ENCODE data around the gene DENND5A. TPM values are rescaled to one million over a fixed set of nuclear protein-coding genes. Genes with fewer than 3 reads are reported as not detected.
A peak's percentile ranks its signal among the peaks of the same experiment; 100 is the strongest.

DENND5A gene
- total RNA-seq, 2 experiments from 2014 or later: 4.0 to 10.5 TPM

GRCh38 chr11:9219572-9219971 is 45.6 kb downstream of the DENND5A start:
- peaks cover 17% of the 10 kb centered on the region for H3K4me1 ChIP-seq (ENCODE audit: insufficient read depth, low read length, poor library complexity, severe bottlenecking)
- ChIA-PET POLR2A (interaction anchor here (0.6 kb wide), 1 partner anchor 154 kb away, joined by 4 read pairs; no protein-coding TSS in a partner anchor), CTCF (ENCODE audit: unreplicated experiment) (no interaction called here)
- TF ChIP-seq EZH2phosphoT487 (IDR thresholded peaks at IDR 0.05; ENCODE audit: borderline replicate concordance, low read depth, low read length): no peak
- no peak for TF ChIP-seq CTCF (conservative IDR thresholded peaks at IDR 0.05; ENCODE audit: low read length)
- no peak for DNase-seq (ENCODE audit: low spot score)
- H3K79me2 ChIP-seq (ENCODE audit: insufficient read depth, low read depth, low read length): no peaks in the 10 kb centered on the region
- H3K4me2 ChIP-seq (ENCODE audit: low read length): no peak overlapping the region
- no peak overlapping the region for H3K27ac ChIP-seq (ENCODE audit: low read depth, low read length, poor library complexity, severe bottlenecking)
- H3K4me3 ChIP-seq (ENCODE audit: low read depth, low read length, poor library complexity, severe bottlenecking): no peak overlapping the region
- no peaks in the 10 kb centered on the region for H4K20me1 ChIP-seq (ENCODE audit: insufficient read depth, low read length)
- intact Hi-C loops (cut with micrococcal nuclease; ENCODE audit: unreplicated experiment): no loop called here
- no TSS peak for BruUV-seq (replicated peaks)
- H3K9me2 ChIP-seq (ENCODE audit: insufficient read depth, low read length): no peaks in the 10 kb centered on the region
- H3K9me3 ChIP-seq (ENCODE audit: low read length): no peaks in the 10 kb centered on the region
- H2AFZ ChIP-seq (ENCODE audit: low read length): 0 out of 2 replicates have a peak overlapping the region, but pooled peaks have one; percentile 6
- H3K36me3 ChIP-seq (ENCODE audit: insufficient read depth, low read length): no peaks in the 10 kb centered on the region

- no peak overlapping the region for H3K27ac ChIP-seq (ENCODE audit: low read depth, low read length, poor library complexity, severe bottlenecking)
- no TSS peak for BruUV-seq (replicated peaks)
- 0 out of 2 replicates have a peak overlapping the region, but pooled peaks have one; percentile 6 for H2AFZ ChIP-seq (ENCODE audit: low read length)
- DNase-seq (ENCODE audit: low spot score): no peak
- H3K4me3 ChIP-seq (ENCODE audit: low read depth, low read length, poor library complexity, severe bottlenecking): no peak overlapping the region
- no peaks in the 10 kb centered on the region for H3K9me3 ChIP-seq (ENCODE audit: low read length)
- no peaks in the 10 kb centered on the region for H4K20me1 ChIP-seq (ENCODE audit: insufficient read depth, low read length)
- ChIA-PET CTCF (ENCODE audit: unreplicated experiment) (no interaction called here), POLR2A (no interaction called here)
- H3K4me1 ChIP-seq (ENCODE audit: insufficient read depth, low read length, poor library complexity, severe bottlenecking): peaks cover 22% of the 10 kb centered on the region
- TF ChIP-seq EZH2phosphoT487 (IDR thresholded peaks at IDR 0.05; ENCODE audit: borderline replicate concordance, low read depth, low read length): no peak
- TF ChIP-seq CTCF (conservative IDR thresholded peaks at IDR 0.05; ENCODE audit: low read length): no peak
- H3K9me2 ChIP-seq (ENCODE audit: insufficient read depth, low read length): no peaks in the 10 kb centered on the region
- H3K79me2 ChIP-seq (ENCODE audit: insufficient read depth, low read depth, low read length): no peaks in the 10 kb centered on the region
- H3K36me3 ChIP-seq (ENCODE audit: insufficient read depth, low read length): no peaks in the 10 kb centered on the region
- no peak overlapping the region for H3K4me2 ChIP-seq (ENCODE audit: low read length)
- intact Hi-C loops (cut with micrococcal nuclease; ENCODE audit: unreplicated experiment): no loop called here
These were observed 46.0 kb downstream of the DENND5A start for GRCh38 chr11:9219115-9219514.

GRCh38 chr11:9214765-9215164 is 50.4 kb downstream of the DENND5A start:
- ChIA-PET CTCF (ENCODE audit: unreplicated experiment) (no interaction called here), POLR2A (interaction anchor here (0.5 to 1.2 kb wide), 4 partner anchors 13 to 303 kb away, joined by 3 to 6 read pairs (median 3); no protein-coding TSS in a partner anchor)
- no TSS peak for BruUV-seq (replicated peaks)
- H3K79me2 ChIP-seq (ENCODE audit: insufficient read depth, low read depth, low read length): no peaks in the 10 kb centered on the region
- H2AFZ ChIP-seq (ENCODE audit: low read length): peak overlapping the region; percentile 51
- no peaks in the 10 kb centered on the region for H3K36me3 ChIP-seq (ENCODE audit: insufficient read depth, low read length)
- no peak for DNase-seq (ENCODE audit: low spot score)
- no peaks in the 10 kb centered on the region for H3K9me2 ChIP-seq (ENCODE audit: insufficient read depth, low read length)
- intact Hi-C loops (cut with micrococcal nuclease; ENCODE audit: unreplicated experiment): no loop called here
- H3K4me1 ChIP-seq (ENCODE audit: insufficient read depth, low read length, poor library complexity, severe bottlenecking): peaks cover 33% of the 10 kb centered on the region
- H3K27ac ChIP-seq (ENCODE audit: low read depth, low read length, poor library complexity, severe bottlenecking): peak overlapping the region; percentile 66
- H3K4me2 ChIP-seq (ENCODE audit: low read length): peak overlapping the region; percentile 52
- H4K20me1 ChIP-seq (ENCODE audit: insufficient read depth, low read length): no peaks in the 10 kb centered on the region
- no peaks in the 10 kb centered on the region for H3K9me3 ChIP-seq (ENCODE audit: low read length)
- no peak overlapping the region for H3K4me3 ChIP-seq (ENCODE audit: low read depth, low read length, poor library complexity, severe bottlenecking)
- TF ChIP-seq CTCF (conservative IDR thresholded peaks at IDR 0.05; ENCODE audit: low read length) (no peak), EZH2phosphoT487 (IDR thresholded peaks at IDR 0.05; ENCODE audit: borderline replicate concordance, low read depth, low read length) (no peak)
